PC-3 (cell line): Measurements from ENCODE around the gene TRIM40. TPM values are rescaled to one million over a fixed set of nuclear protein-coding genes. Genes with fewer than 3 reads are reported as not detected.

ENCODE experiments used
- ATAC-seq: fragments of 200-7000 bp; cut with Tn5 transposase; 2 replicates; pipeline ENCODE4 v1.9.1; 2020; ENCODE audit warnings: mild to moderate bottlenecking, moderate library complexity
- BruUV-seq: library from RNA; stranded (reverse); fragments of 400-500 nt; replicated peaks from 2 replicates; lab custom pipeline; 2021; lab: Mats Ljungman, UMichigan
- CTCF ChIA-PET: fragments of 300-600 bp; sonication (Branson Sonifier 250); formaldehyde crosslinking; loops from one replicate; lab custom pipeline; 2022; ENCODE audit warnings: antibody characterized with exemption; lab: Charles Lee
- POLR2A ChIA-PET: fragments of 300-600 bp; sonication (Branson Sonifier 250); formaldehyde crosslinking; loops from one replicate; lab custom pipeline; 2022; ENCODE audit warnings: antibody characterized with exemption; ENCODE audit not compliant: unreplicated experiment; lab: Charles Lee
- DNase-seq: peaks from one replicate; pipeline ENCODE4 v3.0.0-alpha.2; 2015
- H2AFZ ChIP-seq: fragments of 300-600 bp; sonication (generic); 2 replicates; pipeline ENCODE4 v1.6.0; 2016; ENCODE audit warnings: antibody characterized with exemption, low read length
- H3F3A ChIP-seq: fragments of 300-600 bp; sonication (generic); one replicate; pipeline ENCODE4 v1.6.0; 2017; ENCODE audit warnings: antibody characterized with exemption, low read length, control low read depth, mild to moderate bottlenecking; ENCODE audit not compliant: unreplicated experiment
- H3K27ac ChIP-seq: fragments of 300-600 bp; sonication (generic); 2 replicates; pipeline ENCODE4 v1.5.1; 2016; ENCODE audit warnings: mild to moderate bottlenecking, low read length
- H3K27me3 ChIP-seq: fragments of 300-600 bp; sonication (generic); 2 replicates; pipeline ENCODE4 v1.6.1; 2016; ENCODE audit warnings: low read length, mixed read lengths
- H3K36me3 ChIP-seq: fragments of 300-600 bp; sonication (generic); 2 replicates; pipeline ENCODE4 v1.6.1; 2016; ENCODE audit warnings: low read depth, mixed run types, low read length, mixed read lengths
- H3K4me1 ChIP-seq: fragments of 300-600 bp; sonication (generic); 2 replicates; pipeline ENCODE4 v1.5.1; 2016; ENCODE audit warnings: low read length; ENCODE audit not compliant: insufficient read depth
- H3K4me2 ChIP-seq: fragments of 300-600 bp; sonication (generic); 2 replicates; pipeline ENCODE4 v1.6.0; 2016; ENCODE audit warnings: low read length
- H3K4me3 ChIP-seq: fragments of 300-600 bp; sonication (generic); 2 replicates; pipeline ENCODE4 v1.5.1; 2016; ENCODE audit warnings: mild to moderate bottlenecking, low read length, mixed read lengths
- H3K79me2 ChIP-seq: fragments of 300-600 bp; sonication (generic); 2 replicates; pipeline ENCODE4 v1.6.1; 2017; ENCODE audit warnings: low read length, mixed read lengths
- H3K9ac ChIP-seq: fragments of 300-600 bp; sonication (generic); 2 replicates; pipeline ENCODE4 v1.6.0; 2016; ENCODE audit warnings: mild to moderate bottlenecking, low read length
- H3K9me2 ChIP-seq: fragments of 300-600 bp; sonication (generic); replicated peaks from 2 replicates; pipeline ENCODE4 v1.6.1; 2016; ENCODE audit warnings: mixed run types, low read length, mixed read lengths
- H3K9me3 ChIP-seq: fragments of 300-600 bp; sonication (generic); 2 replicates; pipeline ENCODE4 v1.6.1; 2016; ENCODE audit warnings: low read length, mixed read lengths
- H4K20me1 ChIP-seq: fragments of 300-600 bp; sonication (generic); 2 replicates; pipeline ENCODE4 v1.6.1; 2016; ENCODE audit warnings: low read length, mixed read lengths
- EZH2 ChIP-seq: fragments of 300-600 bp; sonication (generic); IDR thresholded peaks from one replicate; pipeline ENCODE4 v1.6.1; 2017; ENCODE audit warnings: antibody characterized with exemption, mild to moderate bottlenecking, low read length; ENCODE audit not compliant: unreplicated experiment
- EZH2phosphoT487 ChIP-seq: fragments of 300-600 bp; sonication (generic); IDR thresholded peaks from 2 replicates; pipeline ENCODE4 v1.6.1; 2018; ENCODE audit warnings: mild to moderate bottlenecking, antibody characterized with exemption, low read length, borderline replicate concordance
- intact Hi-C: fragments of 100-400 bp; cut with micrococcal nuclease; formaldehyde crosslinking; loops from 2 replicates; pipeline ENCODE4 v1.9.0; 2023
- total RNA-seq: library from RNA; depleted of rRNA; stranded (reverse); fragments of >200 nt; gene quantifications from 2 replicates; pipeline ENCODE4 v1.2.3, GENCODE V29; 2014
- TF ChIP-seq, protein P1 (sequence below): fragments of 300-600 bp; sonication (generic); conservative IDR thresholded peaks from 2 replicates; pipeline ENCODE4 v1.5.1; 2017; ENCODE audit warnings: antibody characterized with exemption, low read depth, mild to moderate bottlenecking, low read length

Gene TRIM40
- total RNA-seq, 1 experiment from 2014 or later, result not detected

DNA sequence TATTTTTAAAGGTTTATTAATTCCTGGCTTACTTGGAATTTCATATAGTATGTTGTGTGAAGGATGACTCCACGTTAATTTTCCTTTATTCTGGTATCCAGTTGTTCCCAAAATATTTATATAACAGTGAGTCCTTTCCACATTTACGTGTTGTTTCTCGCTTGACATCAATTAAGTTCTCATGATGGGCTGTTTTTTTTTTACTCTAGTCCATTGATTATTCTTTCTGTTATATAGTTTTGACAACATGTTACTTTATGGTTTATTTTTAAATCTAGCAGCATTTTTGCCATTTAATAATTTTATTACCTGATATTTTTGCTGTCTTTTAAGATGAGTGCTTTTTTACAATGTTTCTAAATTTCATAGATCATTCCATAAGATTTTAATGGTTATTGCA lies 6.7 kb downstream of the TRIM40 start:
- H3K9me2 ChIP-seq, result no peaks in the 10 kb centered on the region
- intact Hi-C loops, result no loop called here
- no peaks in the 10 kb centered on the region for H3F3A ChIP-seq
- CTCF ChIA-PET, result interaction anchor here (0.7 kb wide), 1 partner anchor 344 kb away, joined by 4 read pairs; no protein-coding TSS in a partner anchor
- TF ChIP-seq EZH2 (no peak), EZH2phosphoT487 (no peak)
- TF ChIP-seq, protein P1, sequence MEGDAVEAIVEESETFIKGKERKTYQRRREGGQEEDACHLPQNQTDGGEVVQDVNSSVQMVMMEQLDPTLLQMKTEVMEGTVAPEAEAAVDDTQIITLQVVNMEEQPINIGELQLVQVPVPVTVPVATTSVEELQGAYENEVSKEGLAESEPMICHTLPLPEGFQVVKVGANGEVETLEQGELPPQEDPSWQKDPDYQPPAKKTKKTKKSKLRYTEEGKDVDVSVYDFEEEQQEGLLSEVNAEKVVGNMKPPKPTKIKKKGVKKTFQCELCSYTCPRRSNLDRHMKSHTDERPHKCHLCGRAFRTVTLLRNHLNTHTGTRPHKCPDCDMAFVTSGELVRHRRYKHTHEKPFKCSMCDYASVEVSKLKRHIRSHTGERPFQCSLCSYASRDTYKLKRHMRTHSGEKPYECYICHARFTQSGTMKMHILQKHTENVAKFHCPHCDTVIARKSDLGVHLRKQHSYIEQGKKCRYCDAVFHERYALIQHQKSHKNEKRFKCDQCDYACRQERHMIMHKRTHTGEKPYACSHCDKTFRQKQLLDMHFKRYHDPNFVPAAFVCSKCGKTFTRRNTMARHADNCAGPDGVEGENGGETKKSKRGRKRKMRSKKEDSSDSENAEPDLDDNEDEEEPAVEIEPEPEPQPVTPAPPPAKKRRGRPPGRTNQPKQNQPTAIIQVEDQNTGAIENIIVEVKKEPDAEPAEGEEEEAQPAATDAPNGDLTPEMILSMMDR, result no peak
- H3K4me3 ChIP-seq, result no peak overlapping the region
- no peaks in the 10 kb centered on the region for H3K9me3 ChIP-seq
- POLR2A ChIA-PET, result no interaction called here
- no peak overlapping the region for H3K27ac ChIP-seq
- ATAC-seq (no peak), DNase-seq (no peak)
- no peaks in the 10 kb centered on the region for H3K36me3 ChIP-seq
- H4K20me1 ChIP-seq, result no peaks in the 10 kb centered on the region
- H3K4me2 ChIP-seq, result no peak overlapping the region
- no TSS peak for BruUV-seq
- no peak overlapping the region for H2AFZ ChIP-seq
- no peaks in the 10 kb centered on the region for H3K79me2 ChIP-seq
- no peaks in the 10 kb centered on the region for H3K4me1 ChIP-seq
- H3K9ac ChIP-seq, result no peak overlapping the region
- H3K27me3 ChIP-seq, result peaks cover 11% of the 10 kb centered on the region; the same call in 1 of the 2 replicates

DNA sequence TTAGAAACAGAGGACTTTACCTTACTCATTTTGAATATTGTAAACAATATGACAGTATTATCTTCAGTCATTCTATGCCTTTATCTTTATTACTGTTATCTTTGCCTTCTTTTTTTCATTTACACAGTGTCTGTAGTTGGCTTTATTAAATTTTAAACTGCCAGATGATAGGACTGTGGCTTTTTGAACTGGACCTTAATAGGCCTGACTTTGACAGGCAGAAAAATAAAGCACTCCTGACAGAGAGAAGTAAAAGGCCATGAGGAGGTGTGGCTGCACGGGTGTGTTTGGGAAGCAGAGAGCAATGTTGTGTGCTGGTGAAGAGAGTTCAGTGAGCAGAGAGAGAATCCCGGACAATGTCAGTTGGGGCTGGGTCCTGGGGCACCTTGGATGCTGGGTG lies 7.8 kb downstream of the TRIM40 start:
- H3K4me2 ChIP-seq, result no peak overlapping the region
- ChIA-PET POLR2A (no interaction called here), CTCF (no interaction called here)

DNA sequence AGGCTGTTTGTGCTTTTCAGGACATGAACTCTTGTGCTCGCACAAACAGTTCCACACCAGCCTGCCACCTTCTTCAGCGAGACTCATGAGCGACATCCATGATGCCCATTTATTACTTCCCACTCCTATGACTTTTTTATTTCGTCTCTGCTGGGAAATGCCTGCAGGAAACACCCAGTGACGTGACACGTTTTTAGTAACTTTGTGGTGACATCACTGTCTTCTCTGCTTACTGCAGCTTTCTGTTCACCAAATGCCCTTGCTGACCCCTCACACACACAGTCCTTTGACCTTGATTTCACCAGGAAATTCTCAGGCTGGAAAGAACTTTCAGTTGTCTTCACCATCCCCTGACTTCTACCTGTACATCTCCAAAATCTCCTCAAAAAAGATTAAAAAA lies 8.9 kb downstream of the TRIM40 start:
- Histone ChIP-seq H3K79me2 (no peaks in the 10 kb centered on the region), H3K27me3 (peaks cover 11% of the 10 kb centered on the region; the same call in 1 of the 2 replicates), H3K4me3 (no peak overlapping the region), H3K9ac (no peak overlapping the region), H3F3A (no peaks in the 10 kb centered on the region), H4K20me1 (no peaks in the 10 kb centered on the region), H3K4me2 (no peak overlapping the region), H3K36me3 (no peaks in the 10 kb centered on the region), H2AFZ (no peak overlapping the region), H3K4me1 (no peaks in the 10 kb centered on the region), H3K9me3 (no peaks in the 10 kb centered on the region), H3K27ac (no peak overlapping the region), H3K9me2 (no peaks in the 10 kb centered on the region)
- CTCF ChIA-PET, result no interaction called here
- intact Hi-C loops, result no loop called here
- no TSS peak for BruUV-seq
- TF ChIP-seq, protein P1, result no peak
- TF ChIP-seq EZH2phosphoT487, result no peak
- TF ChIP-seq EZH2, result no peak
- POLR2A ChIA-PET, result no interaction called here
- DNase-seq (no peak), ATAC-seq (no peak)

More for the DNA sequence above, 7.8 kb downstream of the TRIM40 start:
- Histone ChIP-seq H3K27ac (no peak overlapping the region), H3K9me2 (no peaks in the 10 kb centered on the region), H4K20me1 (no peaks in the 10 kb centered on the region), H3K9ac (no peak overlapping the region), H3K4me1 (no peaks in the 10 kb centered on the region), H3K79me2 (no peaks in the 10 kb centered on the region), H3F3A (no peaks in the 10 kb centered on the region), H3K4me3 (no peak overlapping the region), H2AFZ (no peak overlapping the region), H3K27me3 (peaks cover 11% of the 10 kb centered on the region; the same call in 1 of the 2 replicates), H3K36me3 (no peaks in the 10 kb centered on the region), H3K9me3 (no peaks in the 10 kb centered on the region)
- BruUV-seq, result no TSS peak
- ATAC-seq (no peak), DNase-seq (no peak)
- no peak for TF ChIP-seq EZH2phosphoT487
- TF ChIP-seq EZH2, result no peak
- TF ChIP-seq, protein P1, result no peak
- intact Hi-C loops, result no loop called here
